Thoracic aorta (tissue), 2 donors: ENCODE results near the gene CCNA1. TPM values are rescaled to one million over a fixed set of nuclear protein-coding genes. Genes with fewer than 3 reads are reported as not detected.

Experiments used
- ATAC-seq: fragments of 150-250 bp; one replicate; pipeline ENCODE4 v1.8.0; 2017; ENCODE audit warnings: low read depth; ENCODE audit not compliant: insufficient number of reproducible peaks, low FRiP score
- DNase-seq: peaks from one replicate; pipeline ENCODE4 v3.0.0-alpha.2; 2020; ENCODE audit warnings: low spot score
- H3K27ac ChIP-seq, 2 donors: fragments of 200-600 bp; sonication (generic); 1 replicate in 1 of 2; 2 replicates in 1 of 2; pipeline ENCODE4 v1.5.1; 2016; ENCODE audit warnings: mild to moderate bottlenecking in 2 of 2, moderate library complexity in 2 of 2
- H3K27me3 ChIP-seq: fragments of 200-600 bp; sonication (generic); replicated peaks from 2 replicates; pipeline ENCODE4 v1.6.0; 2016; ENCODE audit warnings: mild to moderate bottlenecking; ENCODE audit not compliant: insufficient read depth
- H3K36me3 ChIP-seq: fragments of 200-600 bp; sonication (generic); one replicate; pipeline ENCODE4 v1.5.1; 2016
- H3K4me1 ChIP-seq, 2 donors: fragments of 200-600 bp; sonication (generic); 1 replicate in 1 of 2; 2 replicates in 1 of 2; pipeline versions ENCODE4 v1.5.1 to v1.6.0; 2016; ENCODE audit warnings: low read depth in 2 of 2, mild to moderate bottlenecking in 1 of 2; ENCODE audit not compliant: control insufficient read depth in 1 of 2
- H3K4me3 ChIP-seq: fragments of 200-600 bp; sonication (generic); 2 replicates; pipeline ENCODE4 v1.5.1; 2016; ENCODE audit warnings: mild to moderate bottlenecking
- H3K9me3 ChIP-seq: fragments of 200-600 bp; sonication (generic); 2 replicates; pipeline ENCODE4 v1.5.1; 2016
- total RNA-seq, 2 donors: library from RNA; depleted of rRNA; stranded (reverse); fragments of >200 nt; gene quantifications; one replicate each; pipeline versions ENCODE4 v1.1.0 to v1.2.3, GENCODE V29; 2016
- TF ChIP-seq, protein P1 (sequence below): fragments of 200-600 bp; sonication (generic); IDR thresholded peaks from one replicate; pipeline ENCODE4 v1.5.1; 2019; ENCODE audit warnings: antibody characterized with exemption

Gene CCNA1
- total RNA-seq, 2 donors from 2014 or later, result 0.41 to 1.1 TPM

- Histone ChIP-seq H3K9me3 (no peaks in the 10 kb centered on the region), H3K27me3 (no peaks in the 10 kb centered on the region), H3K36me3 (no peaks in the 10 kb centered on the region), H3K4me3 (no peak overlapping the region), H3K4me1 (no peaks in the 10 kb centered on the region), H3K27ac (no peak overlapping the region)
- no peak for DNase-seq
- TF ChIP-seq, protein P1, sequence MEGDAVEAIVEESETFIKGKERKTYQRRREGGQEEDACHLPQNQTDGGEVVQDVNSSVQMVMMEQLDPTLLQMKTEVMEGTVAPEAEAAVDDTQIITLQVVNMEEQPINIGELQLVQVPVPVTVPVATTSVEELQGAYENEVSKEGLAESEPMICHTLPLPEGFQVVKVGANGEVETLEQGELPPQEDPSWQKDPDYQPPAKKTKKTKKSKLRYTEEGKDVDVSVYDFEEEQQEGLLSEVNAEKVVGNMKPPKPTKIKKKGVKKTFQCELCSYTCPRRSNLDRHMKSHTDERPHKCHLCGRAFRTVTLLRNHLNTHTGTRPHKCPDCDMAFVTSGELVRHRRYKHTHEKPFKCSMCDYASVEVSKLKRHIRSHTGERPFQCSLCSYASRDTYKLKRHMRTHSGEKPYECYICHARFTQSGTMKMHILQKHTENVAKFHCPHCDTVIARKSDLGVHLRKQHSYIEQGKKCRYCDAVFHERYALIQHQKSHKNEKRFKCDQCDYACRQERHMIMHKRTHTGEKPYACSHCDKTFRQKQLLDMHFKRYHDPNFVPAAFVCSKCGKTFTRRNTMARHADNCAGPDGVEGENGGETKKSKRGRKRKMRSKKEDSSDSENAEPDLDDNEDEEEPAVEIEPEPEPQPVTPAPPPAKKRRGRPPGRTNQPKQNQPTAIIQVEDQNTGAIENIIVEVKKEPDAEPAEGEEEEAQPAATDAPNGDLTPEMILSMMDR, result no peak
- ATAC-seq, result no peak
These were observed 21.2 kb downstream of the CCNA1 start for GRCh38 chr13:36453516-36453915.

DNA sequence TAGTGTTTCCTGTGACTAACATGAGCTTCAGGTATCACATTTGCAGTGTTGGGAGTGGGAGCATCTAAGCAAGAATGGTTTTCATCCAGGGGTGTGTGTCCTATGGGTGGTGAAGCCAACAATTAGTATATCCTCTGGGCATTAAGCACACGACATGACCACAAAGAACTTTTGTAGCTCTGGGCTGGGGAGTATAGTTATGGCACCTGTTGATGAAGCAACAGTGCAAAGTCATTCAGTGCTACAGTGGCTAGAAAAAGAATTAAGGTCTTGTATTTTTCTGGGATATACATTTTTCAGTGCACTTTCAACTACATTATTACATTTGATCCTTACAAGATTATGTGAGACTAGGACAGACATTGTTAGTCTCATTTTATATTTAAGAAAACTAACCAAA is 21.8 kb downstream of the CCNA1 start:
- DNase-seq (no peak), ATAC-seq (no peak)
- H3K4me1 ChIP-seq, result no peaks in the 10 kb centered on the region
- H3K9me3 ChIP-seq, result no peaks in the 10 kb centered on the region
- H3K27me3 ChIP-seq, result no peaks in the 10 kb centered on the region
- no peak overlapping the region for H3K4me3 ChIP-seq
- TF ChIP-seq, protein P1, result no peak
- H3K36me3 ChIP-seq, result no peaks in the 10 kb centered on the region
- H3K27ac ChIP-seq, result no peak overlapping the region

DNA sequence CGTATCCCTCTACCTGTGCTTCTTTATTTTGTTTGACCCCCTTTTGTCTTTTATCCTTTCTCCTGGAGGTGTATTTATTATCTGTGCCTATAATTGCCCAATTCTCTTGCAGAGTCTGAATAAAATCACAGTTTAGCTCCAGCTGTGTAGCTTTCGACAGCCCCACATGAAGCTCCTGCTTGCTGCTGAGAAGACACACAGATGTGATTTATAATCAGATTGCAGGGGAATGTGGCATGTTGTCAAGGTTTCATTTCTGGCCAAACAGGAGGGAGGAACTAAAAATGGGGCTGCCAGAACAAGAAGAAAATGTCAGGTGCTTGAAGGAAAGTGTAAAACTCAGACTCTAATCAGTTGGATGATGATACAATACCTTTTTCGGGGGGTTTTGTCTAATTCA is 22.7 kb downstream of the CCNA1 start:
- Histone ChIP-seq H3K9me3 (no peaks in the 10 kb centered on the region), H3K27me3 (no peaks in the 10 kb centered on the region), H3K27ac (no peak overlapping the region), H3K36me3 (no peaks in the 10 kb centered on the region), H3K4me1 (no peaks in the 10 kb centered on the region), H3K4me3 (no peak overlapping the region)
- no peak for ATAC-seq
- DNase-seq, result no peak
- TF ChIP-seq, protein P1, result no peak

DNA sequence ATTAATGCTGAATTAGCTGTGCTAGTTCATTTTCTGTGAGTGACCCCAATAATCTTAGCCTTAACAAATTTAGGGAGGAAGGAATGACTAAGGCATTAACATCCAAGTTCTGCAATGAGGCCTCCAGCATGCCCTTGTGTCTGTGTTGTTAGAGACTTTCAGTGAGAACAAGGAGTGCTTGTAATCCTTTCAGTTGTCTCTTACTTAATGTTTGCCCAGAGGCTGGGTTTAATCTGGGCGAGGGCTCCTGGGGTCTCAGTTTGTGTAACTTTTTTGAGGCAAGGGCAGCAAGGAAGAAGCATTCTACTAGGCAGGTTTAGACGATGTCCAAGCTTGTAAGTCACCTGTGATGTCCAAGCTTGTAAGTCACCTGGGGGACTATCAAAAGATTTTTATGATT is 24.3 kb downstream of the CCNA1 start:
- DNase-seq, result no peak
- Histone ChIP-seq H3K36me3 (no peaks in the 10 kb centered on the region), H3K4me1 (no peaks in the 10 kb centered on the region), H3K27ac (no peak overlapping the region), H3K4me3 (no peak overlapping the region), H3K27me3 (no peaks in the 10 kb centered on the region), H3K9me3 (no peaks in the 10 kb centered on the region)
- ATAC-seq, result no peak
- TF ChIP-seq, protein P1, result no peak

GRCh38 chr13:36461506-36461905 is 29.2 kb downstream of the CCNA1 start:
- Histone ChIP-seq H3K36me3 (no peaks in the 10 kb centered on the region), H3K9me3 (no peaks in the 10 kb centered on the region), H3K27me3 (no peaks in the 10 kb centered on the region), H3K4me1 (no peaks in the 10 kb centered on the region), H3K27ac (no peak overlapping the region), H3K4me3 (no peak overlapping the region)
- DNase-seq (no peak), ATAC-seq (no peak)
- TF ChIP-seq, protein P1, result no peak
